EL (cell line): ENCODE results near the gene MB.
A peak's percentile ranks its signal among the peaks of the same experiment; 100 is the strongest.
"Not testable (repeated sequence)": the region's sequence is repeated elsewhere in the genome, so short reads cannot be mapped to it uniquely, and the experiment has no call there.

ENCODE experiments used
- DNase-seq: peaks from one replicate; pipeline ENCODE4 v3.0.0-alpha.2; 2016

Gene MB

DNA sequence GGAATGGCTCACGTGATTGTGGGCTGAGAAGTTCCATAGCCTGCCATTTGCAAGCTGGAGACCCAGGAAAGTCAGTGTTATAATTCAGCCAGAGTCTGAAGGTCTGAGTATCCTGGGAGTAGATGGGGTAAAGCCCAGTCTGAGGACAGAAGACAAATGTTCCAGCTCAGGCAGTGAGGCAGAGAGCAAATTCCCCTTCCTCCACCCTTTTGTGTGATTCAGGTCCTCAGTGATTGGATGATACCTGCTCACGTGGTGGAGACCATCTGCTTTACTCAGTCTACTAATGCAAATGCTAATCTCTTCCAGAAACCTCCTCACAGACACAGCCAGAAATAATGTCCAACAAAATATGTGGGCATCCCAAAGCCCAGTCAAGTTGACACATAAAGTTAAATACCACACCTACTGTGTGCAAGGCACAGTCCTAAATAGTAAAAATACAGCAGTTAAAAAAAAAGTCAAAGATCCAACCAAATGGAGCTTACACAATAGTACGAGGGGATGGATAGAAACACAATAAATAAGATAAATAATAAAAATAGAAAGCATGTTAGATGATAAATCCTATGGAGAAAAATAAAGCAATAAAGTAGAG is 17.9 kb upstream of the MB start:
- no peak for DNase-seq

DNA sequence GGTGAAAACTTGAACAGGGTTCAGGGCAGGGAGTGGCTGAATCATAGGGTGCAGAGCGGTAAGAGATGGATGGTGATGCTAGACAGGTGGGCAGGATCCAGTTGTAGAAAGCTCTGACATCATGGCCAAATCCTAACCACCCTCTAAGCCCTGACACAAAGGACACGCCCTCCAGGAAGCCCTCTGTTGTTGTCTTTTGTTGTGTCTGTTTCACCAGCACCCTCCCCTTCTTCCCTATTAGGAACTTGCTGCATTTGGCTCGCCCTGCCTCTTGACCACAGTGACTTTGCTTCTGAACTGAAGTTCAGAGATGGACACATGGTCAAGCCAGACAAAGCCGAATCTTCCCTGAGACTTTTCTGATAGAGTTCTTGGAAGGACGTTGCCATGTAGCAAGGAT is 16.9 kb upstream of the MB start:
- no peak for DNase-seq

DNA sequence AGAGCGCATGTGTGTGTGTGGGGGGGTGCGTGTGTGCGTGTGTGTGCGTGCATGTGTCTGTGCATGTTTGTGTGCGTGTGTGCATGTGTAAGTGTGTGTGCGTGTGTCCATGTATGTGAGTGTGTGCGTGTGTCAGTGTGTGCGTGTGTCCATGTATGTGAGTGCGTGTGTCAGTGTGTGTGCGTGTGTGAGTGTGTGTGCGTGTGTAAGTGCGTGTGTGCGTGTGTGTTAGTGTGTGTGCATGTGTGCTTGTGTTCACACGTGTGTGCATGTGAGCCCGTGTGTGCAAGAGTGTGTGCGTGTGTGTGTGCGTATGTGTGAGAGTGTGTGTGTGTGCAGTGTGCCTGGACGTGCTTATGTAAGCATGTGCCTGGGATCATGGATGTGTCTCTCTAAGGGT is 16.4 kb upstream of the MB start:
- DNase-seq, result no peak

DNA sequence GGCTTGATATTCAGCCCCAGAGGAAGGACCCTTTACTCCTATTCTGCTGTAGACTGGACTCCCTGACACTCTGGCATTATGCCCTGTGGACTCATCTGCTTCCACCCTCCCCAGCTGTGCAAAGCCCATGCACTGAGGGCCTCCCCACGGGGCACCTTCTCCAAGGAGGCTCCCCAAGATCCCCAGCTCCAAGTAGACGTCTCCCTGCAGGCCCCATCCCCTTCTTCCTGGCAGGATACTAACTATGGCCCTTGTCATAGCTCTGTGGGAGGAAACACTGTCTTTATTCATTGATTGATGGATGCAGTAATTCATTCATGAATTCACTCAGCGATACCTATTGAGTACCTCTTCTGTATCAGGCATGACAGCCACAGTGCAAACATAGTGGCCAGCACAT is 15.8 kb upstream of the MB start:
- no peak for DNase-seq

DNA sequence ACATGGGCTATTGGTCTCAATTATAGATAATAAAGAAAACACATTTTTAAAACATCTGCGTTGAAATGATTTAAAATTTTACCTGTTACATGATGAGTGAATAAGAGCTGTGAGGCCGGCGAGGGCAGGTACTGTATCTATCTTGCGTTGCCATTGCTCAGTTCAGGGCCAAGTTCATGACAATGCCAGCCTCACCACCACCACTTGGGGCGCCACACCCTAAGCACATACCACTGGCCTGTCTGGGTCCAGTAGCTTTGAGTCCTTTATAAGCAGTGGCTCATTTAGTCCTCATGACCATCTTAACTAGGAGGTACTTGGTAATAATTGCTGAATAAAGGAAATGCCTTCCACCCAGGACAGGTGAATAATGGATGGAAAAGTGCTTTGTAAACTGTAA is 14.5 kb upstream of the MB start:
- DNase-seq, result peak; percentile 50

DNA sequence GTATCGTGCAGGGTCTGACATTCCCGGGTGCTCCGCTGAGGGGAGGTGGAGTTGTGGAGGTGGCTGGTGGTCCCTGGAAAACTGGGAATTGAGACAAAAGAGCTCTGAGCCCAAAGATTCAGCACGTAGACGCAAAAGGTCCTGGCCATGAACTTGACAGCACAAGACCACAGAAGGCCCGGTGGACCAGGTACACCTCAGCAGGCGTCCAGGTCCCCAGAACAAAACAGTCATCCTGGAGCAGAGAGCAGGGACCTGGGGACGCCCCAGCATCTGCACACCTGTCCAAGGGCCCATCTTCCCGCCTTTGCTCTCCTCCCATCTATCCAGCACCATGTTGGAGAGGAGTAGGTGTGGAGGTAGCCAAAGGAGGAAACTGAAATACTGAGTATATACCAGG is 13.8 kb upstream of the MB start:
- DNase-seq, result no peak

DNA sequence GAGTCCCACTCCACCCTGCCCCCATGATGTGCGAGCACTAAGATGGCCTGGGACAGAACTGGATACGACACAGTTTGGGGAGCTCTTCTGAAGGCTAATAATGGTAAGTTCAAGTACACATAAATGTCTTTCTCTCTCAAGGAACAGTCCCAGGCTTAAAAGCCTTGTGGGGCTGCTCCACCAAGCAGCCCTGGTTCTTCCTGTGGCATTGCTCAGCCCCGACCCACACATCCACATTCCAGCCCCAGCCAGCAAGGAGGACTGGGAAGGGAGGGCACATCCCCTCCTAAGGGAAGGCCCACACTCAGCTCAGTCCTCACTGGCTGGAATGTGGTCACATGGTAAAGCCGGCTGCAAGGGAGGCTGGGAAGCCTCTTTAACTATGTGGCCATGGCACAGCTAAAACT is 13.3 kb upstream of the MB start:
- peak; percentile 83 for DNase-seq

DNA sequence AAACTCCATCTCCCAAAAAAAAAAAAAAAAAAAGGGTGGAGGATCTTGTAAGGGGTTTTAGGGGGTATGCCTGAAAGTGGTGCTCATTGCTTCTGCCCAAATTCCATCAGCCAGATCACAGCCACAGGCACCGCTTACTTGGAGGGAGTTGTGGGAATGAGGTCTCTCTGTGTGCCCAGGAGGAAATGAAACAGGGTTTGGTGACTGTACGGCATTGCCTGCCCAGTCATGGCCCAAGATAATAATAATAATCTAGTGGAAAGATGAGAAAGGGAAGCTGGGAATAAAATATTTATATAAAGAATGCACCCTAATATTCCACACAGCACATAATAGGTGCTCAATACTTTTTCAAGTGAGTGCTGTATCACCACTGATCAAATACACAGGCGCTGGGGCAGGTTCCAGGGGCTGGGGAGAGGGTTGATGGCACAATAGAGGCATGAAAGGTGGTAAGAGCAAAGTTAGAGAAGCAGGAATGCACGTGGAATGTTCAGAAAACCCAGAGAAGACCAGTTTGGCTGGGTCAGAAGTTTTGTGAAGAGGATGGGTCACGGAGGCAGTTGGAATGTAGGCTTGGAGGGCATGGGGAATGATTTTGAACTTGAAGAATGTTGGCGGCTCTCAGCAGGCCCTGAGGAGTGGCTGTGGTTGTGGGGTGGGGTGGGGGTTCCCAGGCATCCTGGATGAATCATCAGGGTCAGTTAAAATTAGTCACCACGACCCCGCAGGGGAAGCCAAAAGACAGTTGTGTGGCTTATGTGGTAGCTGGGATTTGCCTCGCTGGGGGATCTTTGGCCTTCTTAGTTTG is 12.5 kb upstream of the MB start:
- DNase-seq, result peak; percentile 100

DNA sequence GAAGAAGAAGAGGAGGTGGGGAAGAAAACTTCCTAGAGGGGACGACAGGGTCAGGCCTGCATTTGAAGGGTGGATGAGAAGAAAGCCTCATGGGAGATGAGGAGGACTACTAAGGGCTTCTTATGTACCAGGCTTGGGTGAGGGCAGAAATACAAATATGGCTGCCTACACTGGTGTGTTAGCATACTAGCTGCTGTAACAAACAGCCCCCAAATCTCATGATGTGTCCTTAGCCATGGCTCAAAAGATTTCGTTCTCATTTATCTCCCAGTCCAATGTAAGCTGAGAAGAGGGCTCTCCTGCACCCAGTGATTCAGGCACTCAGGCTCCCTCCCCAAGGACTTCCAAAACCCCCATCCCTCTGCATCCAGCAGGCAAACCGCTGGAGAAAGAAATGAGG is 11.6 kb upstream of the MB start:
- no peak for DNase-seq

DNA sequence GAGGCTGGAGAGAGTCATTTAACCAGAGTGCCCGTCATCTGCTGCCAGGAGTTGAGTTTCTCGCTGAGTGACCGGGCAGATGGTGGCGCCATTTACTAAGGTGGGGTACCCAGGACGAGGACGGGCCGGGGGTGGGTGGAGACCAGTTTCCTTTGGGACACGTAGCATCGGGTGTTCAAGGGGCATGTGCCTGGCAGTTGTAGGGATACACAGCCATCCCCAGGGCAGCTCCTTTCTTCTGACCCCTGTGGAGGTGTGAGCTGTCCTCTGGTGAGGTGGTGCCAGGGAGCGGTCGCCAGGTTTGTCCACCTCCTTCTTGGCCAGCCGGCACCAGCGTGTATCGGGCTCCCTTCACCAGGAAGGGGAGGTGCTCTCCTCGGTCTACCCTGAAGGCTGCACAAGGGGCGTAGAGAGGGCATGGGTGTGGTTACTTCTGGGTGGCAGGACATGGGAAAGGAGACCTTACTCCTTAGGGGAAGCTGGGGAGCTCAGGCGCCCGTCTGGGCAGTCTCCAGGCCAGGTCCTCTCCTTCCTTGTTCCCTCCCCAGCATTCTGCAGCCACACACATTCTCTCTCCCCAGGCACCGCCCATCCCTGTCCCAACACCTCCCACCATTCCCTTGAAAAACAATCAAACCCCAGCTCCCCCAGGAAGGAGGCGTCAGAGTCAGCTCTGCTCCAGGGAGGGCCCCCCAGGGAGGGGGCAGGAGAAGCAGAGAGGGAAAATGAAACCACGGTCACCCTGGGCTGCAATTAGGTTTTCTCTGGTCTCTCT is 10.3 kb upstream of the MB start:
- DNase-seq, result peak; percentile 97

DNA sequence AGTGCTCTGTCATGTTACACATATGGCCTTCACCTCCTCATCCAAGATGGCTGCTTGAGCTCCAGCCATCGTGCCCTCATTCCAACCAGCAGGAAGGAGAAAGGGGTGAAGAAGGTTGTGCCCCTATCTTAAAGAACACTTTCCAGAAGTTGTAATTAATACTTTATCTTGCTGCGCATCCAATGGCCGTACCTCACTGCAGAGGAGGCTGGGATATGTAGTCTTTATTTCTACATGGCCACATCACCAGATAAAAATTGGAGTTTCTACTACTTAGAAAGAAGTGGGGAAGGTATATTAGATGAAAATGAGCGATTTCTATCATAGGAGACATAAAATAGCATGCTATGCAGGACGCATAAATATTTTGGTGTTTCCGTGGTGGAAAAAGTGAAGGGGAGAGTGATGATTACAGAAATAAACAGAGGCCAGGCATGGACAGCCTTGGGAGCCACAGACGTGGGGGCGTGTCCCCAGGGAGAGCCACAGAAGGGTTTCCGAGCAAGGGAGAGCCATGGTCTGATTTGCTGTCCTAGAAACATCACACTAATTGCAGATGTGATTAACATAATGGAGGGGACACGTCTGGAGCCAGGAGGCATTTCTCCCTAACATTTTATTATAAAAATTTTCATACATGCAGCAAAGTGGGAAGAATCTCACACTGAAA is 8.8 kb upstream of the MB start:
- DNase-seq, result no peak

DNA sequence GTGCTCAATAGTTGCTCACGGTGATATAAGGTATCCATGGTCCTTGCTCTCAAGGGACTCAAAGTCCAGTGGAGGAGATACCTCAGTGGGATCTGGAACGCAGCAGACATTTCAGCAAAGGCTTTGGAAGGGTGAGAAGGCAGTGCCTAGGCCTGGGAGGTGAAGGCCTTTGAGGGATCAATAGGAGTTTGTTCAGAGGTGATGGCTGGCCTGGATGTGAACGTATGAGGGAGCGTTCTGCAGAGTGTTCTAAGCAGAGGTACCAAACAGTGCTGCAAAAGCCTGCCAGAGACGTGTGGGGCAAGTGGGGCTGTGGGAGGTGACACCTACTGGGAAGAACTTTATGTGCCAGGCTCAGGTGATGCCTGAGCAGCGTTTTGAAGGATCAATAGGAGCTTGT is 7.4 kb upstream of the MB start:
- no peak for DNase-seq

DNA sequence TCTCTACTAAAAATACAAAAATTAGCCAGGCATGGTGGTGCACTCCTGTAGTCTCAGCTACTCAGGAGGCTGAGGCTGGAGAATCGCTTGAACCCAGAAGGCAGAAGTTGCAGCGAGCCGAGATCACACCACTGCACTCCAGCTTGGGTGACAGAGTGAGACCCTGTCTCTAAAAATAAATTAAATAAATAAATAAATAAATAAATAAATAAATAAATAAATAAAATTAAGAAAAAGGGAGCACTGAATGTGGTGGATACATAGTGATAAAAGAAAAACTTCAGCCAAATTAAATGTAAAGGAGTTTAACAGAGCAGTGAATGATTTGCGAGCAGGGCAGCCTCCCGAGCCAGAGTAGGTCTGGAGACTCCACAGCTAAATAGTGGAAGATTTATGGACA is 6.8 kb upstream of the MB start:
- not testable (repeated sequence) for DNase-seq

DNA sequence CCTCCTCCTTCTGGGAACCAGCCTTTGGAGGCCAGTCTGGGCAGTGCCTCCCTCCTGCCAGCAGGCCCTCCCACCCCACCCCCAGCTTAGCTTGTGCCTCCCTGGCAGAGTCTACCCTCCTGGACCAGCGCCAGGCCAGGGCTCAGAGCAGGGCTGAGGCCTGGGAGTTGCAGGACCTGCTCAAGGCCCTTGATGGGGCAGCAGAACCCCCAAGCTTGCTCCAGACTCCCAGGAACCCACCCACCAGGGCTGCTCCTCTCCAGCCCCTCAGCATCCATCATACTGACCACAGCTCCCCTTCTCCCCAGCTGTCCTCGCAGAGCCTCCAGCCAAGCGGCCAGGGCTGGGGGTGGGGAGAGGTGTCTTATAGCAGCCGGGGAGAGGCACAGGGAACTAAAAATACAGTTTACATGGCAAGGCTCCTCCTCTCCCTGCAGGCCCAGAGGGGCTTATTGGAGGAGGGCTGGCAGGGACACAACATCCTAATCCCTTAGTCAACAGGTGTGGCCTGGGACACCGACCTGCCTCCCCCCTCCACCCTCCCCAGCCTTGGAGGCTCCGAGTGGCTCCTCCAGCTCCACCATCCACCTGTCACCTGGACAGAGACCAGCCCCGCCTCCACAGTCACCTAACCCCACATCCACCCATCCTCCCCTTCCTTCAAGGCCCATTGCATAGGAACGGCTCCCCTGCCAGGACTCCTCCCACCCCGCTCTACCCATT is 5.2 kb upstream of the MB start:
- no peak for DNase-seq

DNA sequence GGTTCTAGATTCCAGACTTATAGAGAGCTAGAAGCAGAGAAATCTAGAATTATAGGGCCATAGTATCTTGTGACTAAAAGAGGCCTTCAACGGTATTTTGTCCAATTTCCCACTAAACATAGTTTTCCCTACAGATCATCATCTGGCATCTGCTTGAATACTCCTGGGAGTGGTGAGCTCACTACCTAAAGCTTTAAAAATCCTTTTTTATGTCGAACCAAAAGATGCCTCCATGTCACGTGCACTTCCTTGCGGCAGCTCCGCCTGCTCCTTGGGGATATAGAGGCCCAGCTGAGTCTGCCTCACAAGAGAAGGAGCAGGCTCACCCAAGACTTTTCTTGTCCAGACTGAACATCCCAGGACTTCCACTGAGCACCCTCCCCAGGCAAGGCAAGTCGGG is 4.3 kb upstream of the MB start:
- DNase-seq, result no peak

DNA sequence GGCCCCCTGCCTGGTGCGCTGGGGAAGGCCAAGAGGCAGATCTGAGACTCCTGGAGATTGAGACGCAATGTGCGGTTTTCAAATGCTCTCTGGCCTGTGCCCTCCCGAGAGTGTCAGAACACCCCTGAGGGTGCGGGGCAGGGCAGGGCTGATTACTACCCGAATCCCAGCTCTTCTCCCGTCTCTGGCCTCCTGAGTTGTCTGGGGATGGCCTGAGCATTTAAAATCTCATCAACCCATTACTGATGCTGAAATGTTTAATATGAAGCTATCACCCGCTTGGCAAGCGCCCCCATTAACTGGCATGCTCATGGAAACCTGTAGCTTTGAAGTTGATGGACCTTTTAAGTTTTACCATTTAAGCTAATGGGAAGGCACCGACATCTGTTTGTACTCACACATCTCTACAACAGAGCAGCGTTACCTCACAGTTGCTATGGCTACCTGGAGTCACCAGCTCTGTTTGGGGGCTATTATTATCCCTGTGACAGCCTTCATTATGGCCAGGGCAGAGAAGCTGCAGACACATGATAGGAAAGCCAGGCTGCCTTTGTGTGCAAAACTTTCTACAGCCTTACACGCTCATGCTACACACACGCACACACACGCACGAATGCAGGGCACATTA is 3.6 kb upstream of the MB start:
- DNase-seq, result no peak

DNA sequence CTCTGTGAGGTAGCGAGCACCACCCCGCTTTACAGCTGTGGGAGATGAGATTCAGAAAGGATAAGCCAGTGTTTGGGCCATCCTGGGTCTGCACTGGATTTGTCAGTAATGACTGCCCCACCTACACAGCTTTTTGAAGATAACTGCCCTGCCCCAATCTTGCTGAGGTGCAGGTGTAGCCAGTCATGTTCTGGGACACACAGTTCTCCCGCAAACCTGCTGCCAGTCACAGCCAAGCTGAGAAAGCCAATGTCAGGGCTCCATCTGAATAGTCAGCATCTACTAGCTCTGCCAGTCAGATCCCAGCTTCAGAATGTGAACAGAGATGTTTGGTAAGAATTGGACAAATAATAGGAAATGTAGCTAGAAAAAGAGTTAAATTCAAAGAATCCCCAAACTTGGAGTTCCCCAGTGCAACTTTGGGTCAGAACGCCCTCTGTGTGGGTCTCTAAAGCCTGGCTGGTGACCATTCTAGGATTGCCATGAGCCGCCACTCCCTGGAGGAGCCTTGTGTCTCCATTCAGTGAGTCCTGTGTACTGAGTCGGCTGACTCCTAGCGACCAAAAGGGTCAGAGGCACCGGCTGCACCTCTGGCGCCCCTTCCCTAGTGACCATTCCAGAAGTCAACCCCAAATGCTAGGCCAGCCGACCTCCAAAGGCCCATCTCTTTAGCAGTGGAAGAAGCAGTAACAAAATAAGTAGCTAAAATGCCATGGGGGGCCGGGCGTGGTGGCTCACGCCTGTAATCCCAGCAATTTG is 2.4 kb upstream of the MB start:
- no peak for DNase-seq

DNA sequence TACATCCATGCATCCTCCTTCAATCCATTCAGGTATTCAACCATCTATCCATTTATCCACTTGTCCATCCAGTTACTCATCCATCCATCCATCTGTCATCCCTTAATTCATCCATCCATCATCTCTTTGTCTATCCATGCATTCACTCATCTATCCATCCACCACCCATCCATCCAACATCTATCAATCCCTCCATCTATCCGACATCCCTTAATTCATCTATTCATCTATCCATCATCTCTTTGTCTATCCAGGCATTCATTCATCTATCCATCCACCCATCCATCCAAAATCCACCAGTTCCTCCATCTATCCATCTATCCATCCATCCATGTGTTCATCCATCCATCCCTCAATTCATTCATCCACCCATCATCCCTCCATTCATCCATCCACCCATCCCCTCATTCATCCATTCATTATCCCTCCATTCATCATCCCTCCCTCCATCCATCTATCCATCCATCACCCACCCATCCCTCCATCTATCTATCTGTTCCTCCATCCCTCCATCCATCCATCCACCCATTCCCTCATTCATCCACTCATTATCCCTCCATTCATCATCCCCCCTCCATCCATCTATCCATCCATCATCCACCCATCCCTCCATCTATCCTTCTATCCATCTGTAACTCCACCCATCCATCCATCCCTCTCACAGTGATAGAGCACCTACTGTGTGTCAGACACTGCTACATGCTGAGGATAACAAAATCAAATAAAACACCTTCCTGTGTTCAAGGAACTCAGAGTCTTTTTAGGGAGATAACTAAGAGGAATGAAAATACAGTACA is 1.5 kb upstream of the MB start:
- DNase-seq, result no peak

DNA sequence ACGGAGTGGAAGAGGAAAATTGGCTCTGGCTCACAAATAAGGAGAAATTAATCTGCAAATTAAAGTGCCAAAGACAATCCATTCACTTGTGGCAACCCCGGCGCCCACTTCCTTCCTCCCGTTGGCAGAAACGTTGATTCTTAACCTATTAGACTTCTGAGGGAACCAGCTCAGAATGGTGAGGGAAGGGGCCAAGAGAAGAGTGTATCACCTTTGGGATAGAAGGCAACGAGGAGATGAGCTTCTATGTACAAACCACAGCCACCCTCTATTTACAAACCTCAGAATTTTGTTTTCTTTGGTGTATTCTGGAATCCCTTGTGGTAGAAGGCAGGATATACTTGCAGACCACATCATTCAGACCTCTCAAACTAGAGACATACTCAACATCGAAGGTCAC is 1.1 kb downstream of the MB start:
- no peak for DNase-seq

DNA sequence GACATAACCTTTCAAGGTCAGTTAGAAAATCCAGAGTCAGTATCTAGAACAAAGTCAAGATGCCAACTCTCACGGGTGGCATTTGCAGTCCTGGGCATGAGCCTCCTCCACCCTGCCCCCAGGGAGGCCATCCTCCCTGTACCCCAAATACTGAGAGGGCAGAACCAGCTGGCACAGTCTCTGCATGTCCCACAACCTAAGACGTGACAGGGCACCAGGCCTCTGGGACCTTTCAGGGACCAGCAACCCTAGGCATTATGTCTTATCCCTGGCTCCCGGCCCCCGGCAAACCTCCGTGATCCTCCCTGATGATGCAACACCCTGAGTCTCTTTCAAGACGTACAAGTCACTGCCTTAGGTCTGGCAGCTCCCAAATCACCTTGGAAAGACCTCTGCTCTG is 2.0 kb downstream of the MB start:
- no peak for DNase-seq

DNA sequence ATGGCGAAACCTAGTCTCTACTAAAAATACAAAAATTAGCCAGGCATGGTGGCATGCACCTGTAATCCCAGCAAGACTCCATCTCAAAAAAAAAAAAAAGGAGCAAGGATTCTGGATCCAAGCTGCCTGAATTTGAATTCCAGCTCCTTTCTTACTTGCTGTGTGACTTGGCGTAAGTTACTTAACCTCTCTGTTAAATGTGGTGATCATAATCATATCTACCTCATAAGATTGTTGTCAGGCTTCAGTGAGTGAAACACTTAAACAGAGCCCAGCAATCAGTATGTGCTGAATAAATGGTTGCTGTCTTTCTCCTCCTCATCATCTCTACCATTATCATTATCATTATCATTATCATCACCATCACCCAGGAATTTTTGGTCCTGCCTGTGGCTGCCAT is 2.7 kb downstream of the MB start:
- DNase-seq, result no peak
